Astrocyte (in vitro differentiated cells and primary cell): ENCODE data around the gene CIC.

Experiments used
- EZH2 ChIP-seq: IDR thresholded peaks from 2 replicates; pipeline ENCODE4 v1.6.1; 2012; ENCODE audit warnings: mild to moderate bottlenecking, low read length, inconsistent platforms; ENCODE audit not compliant: insufficient read depth
- TF ChIP-seq, protein P1 (sequence below): IDR thresholded peaks from 2 replicates; pipeline ENCODE4 v1.5.1; 2011; ENCODE audit warnings: low read depth, mild to moderate bottlenecking, inconsistent platforms, low read length, moderate library complexity; ENCODE audit not compliant: insufficient read depth

DNA sequence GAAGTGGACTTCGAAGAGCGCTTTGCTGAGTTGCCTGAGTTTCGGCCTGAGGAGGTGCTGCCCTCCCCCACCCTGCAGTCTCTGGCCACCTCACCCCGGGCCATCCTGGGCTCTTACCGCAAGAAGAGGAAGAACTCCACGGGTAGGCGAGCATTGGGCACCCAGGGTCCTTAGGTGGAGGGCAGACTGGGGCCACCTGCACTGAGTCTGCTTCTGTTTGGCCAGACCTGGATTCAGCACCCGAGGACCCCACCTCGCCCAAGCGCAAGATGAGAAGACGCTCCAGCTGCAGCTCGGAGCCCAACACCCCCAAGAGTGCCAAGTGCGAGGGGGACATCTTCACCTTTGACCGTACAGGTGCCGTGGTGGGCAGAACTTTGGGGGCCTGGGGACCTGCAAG, 24.9 kb downstream of the CIC start:
- TF ChIP-seq, protein P1, sequence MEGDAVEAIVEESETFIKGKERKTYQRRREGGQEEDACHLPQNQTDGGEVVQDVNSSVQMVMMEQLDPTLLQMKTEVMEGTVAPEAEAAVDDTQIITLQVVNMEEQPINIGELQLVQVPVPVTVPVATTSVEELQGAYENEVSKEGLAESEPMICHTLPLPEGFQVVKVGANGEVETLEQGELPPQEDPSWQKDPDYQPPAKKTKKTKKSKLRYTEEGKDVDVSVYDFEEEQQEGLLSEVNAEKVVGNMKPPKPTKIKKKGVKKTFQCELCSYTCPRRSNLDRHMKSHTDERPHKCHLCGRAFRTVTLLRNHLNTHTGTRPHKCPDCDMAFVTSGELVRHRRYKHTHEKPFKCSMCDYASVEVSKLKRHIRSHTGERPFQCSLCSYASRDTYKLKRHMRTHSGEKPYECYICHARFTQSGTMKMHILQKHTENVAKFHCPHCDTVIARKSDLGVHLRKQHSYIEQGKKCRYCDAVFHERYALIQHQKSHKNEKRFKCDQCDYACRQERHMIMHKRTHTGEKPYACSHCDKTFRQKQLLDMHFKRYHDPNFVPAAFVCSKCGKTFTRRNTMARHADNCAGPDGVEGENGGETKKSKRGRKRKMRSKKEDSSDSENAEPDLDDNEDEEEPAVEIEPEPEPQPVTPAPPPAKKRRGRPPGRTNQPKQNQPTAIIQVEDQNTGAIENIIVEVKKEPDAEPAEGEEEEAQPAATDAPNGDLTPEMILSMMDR = no peak
- TF ChIP-seq EZH2 = no peak
